Measurements from ENCODE around the gene AGAP2.

The AGAP2 gene

DNA sequence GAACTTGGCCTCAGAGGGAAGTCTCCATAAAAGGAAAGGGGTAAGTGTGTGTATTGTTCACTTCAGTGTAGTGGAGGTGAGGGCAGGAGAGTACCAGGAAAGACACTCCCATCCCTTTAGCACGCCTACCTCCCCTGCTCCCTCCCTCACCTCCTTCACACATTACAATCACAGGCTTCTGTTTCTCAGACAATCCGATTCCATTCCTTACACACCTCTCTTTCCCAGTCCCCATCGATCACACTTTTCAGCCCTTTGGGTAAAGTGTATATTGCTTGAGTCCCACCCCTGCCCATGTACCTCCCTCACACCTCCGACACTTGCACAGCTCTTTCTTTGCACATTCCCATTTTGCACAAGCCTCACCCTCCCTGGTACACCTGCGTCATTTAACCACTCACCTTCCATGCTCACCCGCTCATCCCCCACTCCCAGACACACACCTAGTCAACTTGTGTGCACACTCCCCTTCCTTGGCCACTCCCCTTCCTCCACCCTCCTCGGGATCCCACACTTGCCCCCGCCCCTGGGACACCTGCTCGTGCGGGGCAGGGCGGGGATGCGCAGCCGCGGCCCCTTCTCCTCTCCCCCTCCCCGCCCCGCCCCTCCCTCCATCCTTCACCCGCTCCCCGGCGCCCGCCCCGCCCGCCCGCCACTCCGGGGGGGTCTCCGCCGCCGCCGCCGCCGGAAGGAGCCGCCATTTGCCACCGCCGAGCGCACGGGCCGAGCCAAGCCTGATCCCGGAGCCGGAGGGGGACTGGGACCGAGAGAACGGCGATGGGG is 16.1 kb upstream of the AGAP2 start, which contains the start of gene MARCHF9:
MARCHF9 (plus strand) TSS at position 693 of the 783 bp plus-strand sequence. CDS start 426 bp downstream, outside the sequence.
- FAIRE-seq: peak; percentile 82
- no peak for DNase-seq (ENCODE audit: insufficient read length, low spot score)

DNA sequence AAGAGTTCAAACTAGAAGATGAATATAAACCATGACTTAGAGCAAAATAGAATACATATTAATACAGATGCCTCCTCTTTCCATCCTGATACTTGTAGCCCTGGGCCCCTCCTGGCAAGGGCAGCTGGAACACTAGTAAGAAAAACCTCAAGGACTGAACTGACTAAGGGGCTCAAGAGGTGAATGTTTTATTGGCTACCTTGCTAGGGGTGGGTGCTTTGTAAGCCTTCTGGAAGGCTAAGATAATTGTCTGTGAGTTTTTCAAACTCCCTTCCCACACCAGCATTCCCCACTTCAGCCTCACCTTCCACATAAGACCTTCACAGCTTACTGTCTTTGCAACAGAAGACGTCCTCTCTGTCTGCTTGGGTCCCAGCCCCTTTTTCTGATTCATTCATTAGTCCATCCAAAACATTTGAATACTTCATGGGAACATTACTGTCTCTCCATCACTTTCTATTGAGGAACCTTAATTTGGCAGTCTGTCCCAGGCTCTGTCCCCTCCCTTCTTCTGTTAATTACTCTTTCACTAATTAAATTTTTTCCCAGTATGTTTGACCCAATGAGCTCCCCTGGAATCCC is 15.3 kb upstream of the AGAP2 start:
- FAIRE-seq (no peak), DNase-seq (ENCODE audit: insufficient read length, low spot score) (no peak)

DNA sequence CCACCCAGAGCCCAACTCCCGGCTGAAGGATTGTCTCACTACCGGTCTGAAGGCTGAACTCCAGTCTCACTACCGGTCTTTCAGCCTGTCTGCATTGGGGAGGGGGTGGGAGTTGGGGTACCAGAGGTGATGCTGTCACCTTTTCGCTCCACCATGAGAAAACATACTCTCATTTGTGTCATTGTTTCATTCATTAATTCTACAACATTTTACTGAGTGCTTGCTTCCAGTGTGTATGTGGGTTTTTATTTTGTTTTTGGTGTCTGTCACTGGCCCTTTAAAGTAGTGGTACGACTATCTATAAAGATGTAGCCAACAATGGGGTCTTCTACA is 14.1 kb upstream of the AGAP2 start:
- DNase-seq (ENCODE audit: insufficient read length, low spot score) (no peak), FAIRE-seq (no peak)

DNA sequence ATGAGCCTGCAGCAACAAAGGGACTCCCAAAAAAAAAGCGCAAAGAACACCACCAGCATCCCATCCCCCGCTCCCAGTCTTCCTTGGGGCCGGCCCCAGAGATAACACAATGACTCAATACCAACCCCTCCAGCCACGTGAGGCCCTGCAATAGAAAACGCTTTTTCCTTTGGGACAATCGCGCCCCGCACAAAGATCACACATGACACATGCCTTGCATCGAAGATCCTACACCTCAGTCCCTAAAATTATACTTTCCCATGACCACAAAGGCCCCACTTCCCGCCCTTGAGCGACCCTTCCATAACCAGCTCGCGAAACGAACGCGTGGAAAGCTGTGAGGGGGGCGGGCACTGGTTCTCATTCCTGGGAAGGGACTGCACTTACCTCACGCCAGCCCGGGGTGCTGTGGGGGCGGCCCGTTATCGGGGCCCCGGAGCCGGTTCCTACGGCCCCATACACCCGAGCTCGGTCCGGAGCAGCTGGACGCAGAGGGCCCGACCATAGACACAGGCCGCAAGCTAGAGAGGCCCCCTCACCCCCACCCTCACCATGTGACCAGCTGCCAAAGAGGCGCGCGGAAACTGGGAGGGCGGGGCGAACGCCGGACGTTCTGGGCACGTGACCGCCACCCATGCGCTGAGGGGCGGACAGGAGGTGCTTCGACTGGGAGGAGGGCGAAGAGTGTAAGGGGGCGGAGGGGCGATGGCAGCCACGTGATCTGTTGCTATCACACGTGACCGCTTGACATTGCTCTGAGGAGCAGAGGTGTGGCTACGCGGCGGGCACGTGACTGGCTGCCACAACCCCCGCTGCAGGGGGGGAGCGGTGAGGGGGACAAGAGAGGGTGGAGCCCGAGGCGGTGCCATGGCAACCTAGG is 13.5 kb upstream of the AGAP2 start, which contains the start of gene CDK4:
CDK4 (minus strand) TSS at position 523 of the 880 bp plus-strand sequence. CDS start 593 bp downstream, outside the sequence.
- FAIRE-seq: peak; percentile 99

DNA sequence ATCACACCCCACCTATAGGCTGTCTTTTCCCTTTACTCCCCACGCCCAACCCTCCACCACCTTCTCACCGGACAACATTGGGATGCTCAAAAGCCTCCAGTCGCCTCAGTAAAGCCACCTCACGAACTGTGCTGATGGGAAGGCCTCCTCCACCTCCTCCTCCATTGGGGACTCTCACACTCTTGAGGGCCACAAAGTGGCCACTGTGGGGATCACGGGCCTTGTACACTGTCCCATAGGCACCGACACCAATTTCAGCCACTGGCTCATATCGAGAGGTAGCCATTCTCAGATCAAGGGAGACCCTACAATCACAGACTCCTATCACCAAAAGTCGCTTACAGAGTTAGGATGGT is 12.9 kb upstream of the AGAP2 start:
- DNase-seq (ENCODE audit: insufficient read length, low spot score): no peak
- no peak for FAIRE-seq

More for the DNA sequence above, 13.5 kb upstream of the AGAP2 start, which contains the start of gene CDK4:
- DNase-seq (ENCODE audit: insufficient read length, low spot score): peak; percentile 95

DNA sequence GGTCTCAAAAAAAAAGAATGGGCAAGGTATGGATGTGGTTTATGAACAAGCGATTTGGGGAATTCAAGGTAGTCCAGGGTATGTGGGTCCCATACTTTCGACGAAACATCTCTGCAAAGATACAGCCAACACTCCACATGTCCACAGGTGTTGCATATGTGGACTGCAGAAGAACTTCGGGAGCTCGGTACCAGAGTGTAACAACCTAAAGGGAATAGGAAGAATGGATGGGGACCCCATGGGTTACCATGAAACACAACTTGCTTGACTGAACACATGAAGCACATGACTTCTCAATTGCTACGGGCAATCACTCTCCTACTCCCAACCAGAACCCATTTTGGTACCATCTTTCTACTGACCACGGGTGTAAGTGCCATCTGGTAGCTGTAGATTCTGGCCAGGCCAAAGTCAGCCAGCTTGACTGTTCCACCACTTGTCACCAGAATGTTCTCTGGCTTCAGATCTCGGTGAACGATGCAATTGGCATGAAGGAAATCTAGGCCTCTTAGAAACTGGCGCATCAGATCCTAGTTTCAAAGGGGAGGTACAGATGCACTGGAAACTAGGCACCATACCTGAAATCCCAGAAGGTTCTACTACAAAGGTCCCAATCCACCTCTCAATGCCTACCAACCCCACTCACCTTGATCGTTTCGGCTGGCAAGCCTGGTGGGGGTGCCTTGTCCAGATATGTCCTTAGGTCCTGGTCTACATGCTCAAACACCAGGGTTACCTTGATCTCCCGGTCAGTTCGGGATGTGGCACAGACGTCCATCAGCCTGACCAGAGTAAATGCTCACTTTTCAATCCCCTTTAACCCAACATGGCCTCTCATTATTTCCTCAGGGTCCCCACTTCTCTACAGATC is 12.3 kb upstream of the AGAP2 start:
- FAIRE-seq: no peak
- DNase-seq (ENCODE audit: insufficient read length, low spot score): no peak

DNA sequence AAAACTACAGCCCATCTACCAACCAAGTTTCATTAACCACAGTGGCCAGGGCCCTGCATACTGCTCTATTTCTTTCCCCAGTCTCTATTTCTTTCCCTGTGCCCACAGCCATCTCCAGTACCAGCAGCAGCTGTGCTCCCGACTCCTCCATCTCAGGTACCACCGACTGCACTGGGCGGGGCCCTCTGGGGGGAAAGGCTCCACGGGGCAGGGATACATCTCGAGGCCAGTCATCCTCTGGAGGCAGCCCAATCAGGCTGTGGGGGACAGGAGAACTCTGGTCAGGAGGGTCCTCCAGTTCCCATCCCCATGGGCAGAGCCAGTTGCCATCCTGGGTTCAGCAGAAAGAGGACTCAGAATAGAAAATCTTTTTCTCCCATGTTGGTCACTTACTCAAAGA is 10.5 kb upstream of the AGAP2 start:
- FAIRE-seq: no peak
- DNase-seq (ENCODE audit: insufficient read length, low spot score): no peak

DNA sequence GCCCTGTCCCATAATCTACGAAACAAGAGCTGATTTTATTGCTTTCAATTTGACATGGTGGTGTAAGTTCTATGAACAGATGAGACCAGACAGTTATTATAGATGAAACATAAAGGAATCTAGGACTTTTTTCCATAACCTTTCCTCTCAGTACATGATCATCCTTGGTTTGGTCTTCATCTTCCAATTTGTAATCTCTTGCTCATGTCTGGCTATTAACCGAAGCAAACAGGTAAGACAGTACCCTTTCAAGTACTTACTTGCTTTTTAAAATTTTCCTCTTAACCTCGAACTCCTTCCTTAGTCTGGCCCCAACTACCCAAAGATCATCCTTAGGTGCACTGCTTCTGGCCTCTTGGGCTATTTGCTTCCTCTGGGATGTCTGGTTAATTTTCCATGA is 7.5 kb upstream of the AGAP2 start:
- FAIRE-seq (no peak), DNase-seq (ENCODE audit: insufficient read length, low spot score) (no peak)

DNA sequence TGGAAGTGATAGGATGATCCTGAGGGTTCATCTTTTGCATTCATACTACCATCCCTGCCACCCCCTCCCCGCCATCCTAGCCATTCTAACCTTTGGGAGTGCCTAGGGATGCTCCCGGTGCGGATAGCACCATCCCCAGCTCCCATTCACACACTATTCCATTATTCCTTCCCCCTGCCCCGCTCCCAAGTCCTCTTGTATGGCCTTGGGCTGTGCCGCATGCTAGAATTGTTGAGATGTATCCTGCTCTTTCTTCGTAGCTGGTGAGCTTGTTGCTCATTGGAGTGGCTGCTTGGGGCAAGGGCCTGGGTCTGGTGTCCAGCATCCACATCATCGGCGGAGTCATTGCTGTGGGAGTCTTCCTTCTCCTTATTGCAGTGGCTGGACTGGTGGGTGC is 6.9 kb upstream of the AGAP2 start:
- DNase-seq (ENCODE audit: insufficient read length, low spot score) (no peak), FAIRE-seq (no peak)

DNA sequence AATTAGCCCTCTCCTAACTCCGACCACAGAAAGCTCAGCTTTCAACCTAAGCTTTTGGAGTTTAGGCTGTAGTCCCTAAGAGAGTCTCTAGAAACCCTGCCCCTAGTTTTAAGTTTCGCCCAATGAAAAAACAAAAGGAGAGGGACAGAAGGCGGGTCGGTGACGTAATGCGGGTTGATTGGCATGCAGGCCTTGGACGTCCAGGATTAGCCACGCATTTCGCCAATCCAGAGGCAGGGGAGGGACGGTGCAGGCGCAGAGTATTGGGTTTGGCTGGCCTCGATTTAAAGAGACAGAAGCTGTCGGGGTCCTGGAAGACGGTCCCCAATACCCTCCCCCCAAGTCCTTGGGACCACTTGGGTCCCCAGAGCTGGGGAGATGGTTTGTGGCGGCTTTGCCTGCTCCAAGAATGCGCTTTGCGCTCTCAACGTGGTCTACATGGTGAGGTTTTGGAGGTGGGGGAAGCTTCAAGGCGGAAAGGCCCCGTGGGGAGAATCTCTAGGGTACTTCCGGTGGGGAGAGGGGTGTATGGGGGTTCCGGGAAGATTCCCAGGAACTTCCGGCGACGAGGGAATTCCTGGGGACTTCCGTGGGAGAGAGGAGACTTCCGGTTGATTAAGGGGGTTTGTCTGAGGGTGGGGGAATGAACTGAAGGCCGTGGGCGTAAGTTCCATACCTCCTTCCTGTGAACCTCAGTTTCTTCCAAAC is 6.4 kb upstream of the AGAP2 start, which contains the start of gene TSPAN31:
TSPAN31 (plus strand) TSS at position 263 of the 708 bp plus-strand sequence; CDS start at position 379, 116 bp downstream.
- peak; percentile 81 for FAIRE-seq
- peak; percentile 92 for DNase-seq (ENCODE audit: insufficient read length, low spot score)

DNA sequence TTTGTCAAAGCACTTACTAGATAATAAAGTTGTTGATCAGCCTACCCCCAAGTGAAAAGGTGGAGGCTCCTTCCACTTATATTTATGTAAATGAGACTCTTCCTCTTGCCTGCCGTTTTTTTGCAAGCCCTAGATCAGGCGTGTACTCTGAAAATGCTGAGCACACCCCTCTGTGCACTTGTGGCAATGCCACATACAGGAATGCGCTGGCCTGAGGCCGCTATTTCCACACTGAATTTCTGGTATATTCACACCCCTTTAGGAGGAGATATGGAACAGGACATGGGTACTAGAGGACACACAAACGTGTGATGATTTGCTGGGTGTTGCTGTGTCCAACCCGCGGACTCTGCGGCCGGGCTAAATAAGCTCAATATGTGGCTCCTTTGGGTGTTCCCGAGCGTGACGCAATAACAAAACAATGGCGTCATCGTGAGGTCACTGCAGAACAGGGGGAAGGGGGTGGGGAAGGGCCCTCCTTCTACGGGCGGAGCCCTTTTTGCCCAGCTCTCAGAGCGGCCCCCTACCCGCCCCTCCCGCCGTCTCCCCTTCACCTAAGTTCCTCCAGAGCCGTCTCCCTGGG is 5.7 kb upstream of the AGAP2 start:
- FAIRE-seq (no peak), DNase-seq (ENCODE audit: insufficient read length, low spot score) (no peak)

DNA sequence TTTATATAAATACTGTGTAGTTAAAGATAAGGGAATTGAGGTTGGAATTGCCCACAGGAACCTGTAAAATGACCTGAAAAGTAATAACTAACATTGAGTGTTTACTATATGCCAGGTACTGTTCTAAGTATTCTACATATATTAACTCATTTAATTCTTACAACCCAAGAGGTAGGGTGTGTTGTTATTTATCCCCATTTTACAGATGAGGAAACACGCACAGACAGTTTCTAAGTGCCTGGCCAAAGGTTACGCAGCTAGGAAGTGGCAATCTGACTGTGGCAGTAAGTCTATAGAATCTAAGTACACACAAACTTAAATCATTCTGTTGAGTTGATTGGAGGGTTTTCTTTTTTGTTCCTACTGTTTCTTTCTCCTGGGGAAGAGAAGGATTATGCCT is 5.2 kb upstream of the AGAP2 start:
- FAIRE-seq (no peak), DNase-seq (ENCODE audit: insufficient read length, low spot score) (no peak)

DNA sequence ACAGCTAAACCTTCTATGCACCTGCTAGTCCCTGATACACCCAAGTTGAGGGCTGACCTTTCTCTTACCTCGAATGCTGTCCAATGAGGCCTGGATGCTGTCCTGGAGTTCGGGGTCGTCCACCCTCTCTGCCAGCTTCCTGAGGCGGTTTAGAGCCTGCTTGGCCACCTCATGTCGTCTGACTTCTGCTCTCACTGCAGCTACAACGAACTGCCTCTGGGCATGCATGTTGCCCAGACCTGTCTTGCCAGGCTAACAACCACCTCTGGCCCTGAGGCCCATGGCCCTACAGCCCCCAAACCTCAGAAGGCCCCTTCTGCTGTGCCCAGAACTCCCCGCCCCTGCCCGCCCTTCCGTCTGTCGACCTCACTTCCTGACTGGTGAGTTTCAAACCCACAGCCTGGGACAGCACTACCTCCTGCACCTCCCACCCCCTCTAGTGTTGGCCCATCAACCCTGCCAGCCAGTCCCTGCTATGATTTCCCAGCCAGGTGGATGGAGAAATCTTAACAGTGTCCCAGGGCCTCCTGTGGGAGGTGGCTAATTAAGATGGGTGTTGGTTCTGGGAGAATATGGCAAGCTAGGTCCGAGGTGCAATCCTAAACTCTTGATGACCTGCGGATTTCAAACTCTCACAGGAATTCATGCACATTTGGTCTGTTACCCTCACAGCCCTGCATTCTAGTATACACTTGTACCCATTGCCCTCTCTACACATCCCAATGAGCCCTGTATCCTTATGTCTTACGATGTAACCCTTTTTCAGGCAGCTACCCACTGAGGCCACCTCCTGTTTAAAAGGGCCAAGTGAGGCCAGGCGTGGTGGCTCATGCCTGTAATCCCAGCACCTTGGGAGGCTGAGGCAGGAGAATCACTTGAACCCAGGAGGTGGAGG is 3.5 kb upstream of the AGAP2 start:
- FAIRE-seq (no peak), DNase-seq (ENCODE audit: insufficient read length, low spot score) (no peak)

DNA sequence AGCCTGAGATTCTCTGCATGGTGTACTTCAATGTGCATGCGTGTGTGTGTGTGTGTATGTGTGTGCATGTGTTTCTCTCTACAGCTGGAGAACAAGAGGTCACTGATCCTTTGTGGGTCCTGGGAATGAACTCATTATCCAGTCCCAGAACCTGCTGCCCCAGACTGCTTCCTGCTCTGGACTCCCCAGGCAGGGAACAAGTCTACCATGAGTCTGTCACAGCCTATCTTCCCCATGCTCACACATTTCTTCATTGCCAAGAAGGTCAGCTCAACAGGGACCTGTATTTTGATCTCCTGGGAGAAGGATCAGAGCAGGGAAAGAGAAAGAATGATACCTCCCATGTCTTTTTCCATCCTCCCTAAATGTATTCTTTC is 2.9 kb upstream of the AGAP2 start:
- DNase-seq (ENCODE audit: insufficient read length, low spot score) (no peak), FAIRE-seq (no peak)

DNA sequence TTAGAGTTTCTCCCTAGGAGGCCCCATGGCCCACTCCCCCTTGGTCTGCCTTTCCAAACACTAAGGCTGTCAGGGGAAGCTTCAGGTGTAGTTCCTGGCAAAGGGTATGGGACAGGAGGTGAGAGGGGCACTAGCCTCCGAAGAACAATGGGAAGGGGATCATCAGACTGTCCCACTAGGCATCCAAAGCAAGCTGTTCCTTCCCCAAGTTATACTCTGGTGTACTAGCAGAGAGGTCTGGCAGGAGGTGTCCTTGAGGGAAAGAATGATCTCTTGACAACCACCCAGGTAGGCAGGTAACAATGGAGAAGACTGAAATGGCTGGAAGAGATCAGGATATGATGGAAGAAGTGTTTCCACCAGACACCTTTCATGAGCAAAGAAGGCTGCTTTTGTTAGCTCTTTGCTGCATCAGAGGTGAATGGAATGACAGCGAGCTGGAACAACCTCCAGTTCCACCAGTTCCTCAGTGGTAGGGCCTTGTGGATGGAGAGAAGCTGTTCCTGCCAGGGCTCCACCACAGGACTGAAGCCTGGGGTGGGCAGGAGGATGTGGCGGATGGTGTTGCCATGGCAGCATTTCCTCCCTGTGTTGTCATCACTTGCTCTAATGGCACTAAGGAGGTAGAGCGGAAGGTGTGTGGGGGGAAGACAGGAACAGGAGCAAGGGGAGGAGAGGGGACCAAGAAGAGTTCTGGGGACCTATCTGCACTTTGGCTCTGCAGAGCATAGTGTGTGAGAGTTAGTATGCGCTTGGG is 2.3 kb upstream of the AGAP2 start:
- no peak for DNase-seq (ENCODE audit: insufficient read length, low spot score)
- no peak for FAIRE-seq

DNA sequence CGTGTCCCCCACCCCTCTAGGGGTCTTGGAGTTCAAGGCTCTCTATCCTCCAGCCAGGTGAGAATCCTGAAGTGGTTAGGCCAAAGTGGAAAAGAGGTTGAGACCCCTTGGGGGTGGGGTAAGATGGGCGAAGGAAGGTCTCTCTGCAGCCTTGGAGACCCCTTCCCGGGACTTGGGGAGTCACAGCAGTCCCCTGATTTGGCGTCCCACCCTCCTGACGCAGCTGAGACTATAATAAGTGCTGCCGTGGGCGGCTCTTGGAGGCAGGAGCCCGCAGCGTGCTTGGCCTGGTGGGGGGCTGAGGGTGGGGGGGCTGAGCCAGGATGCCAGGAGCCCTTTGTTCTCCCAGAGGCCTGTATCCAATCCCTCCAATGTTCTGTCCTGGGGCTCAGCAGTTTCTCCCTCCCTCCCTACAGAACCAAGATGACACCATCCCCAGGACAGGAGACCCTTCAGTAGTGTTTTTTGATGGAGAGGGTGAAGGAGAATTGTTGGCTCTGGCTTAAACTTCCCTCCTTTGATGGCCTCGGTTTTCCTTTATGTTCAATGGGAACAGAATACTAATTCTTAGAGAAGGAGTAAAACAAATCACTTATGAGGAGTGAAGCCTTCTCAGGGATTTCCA is 1.5 kb upstream of the AGAP2 start:
- DNase-seq (ENCODE audit: insufficient read length, low spot score) (no peak), FAIRE-seq (no peak)

DNA sequence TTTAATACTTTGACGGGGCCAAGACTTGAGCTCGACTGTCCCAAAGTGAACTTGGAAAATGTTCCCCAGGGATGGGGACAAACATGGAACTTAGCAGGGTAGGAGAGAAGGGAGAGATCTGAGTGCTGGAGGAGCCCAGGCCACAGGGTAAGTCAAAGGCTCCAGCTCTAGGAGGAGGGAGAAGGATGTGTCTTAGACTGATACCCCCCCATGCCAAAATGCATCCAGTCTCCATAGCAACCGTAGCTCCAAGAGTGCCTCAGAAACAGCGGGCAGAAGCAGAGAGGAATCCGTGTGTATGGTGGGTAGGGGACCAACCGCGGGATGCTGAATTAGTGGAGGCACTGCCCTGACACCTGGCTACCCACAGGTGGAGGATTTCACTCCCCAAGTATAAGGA is 845 bp upstream of the AGAP2 start:
- DNase-seq (ENCODE audit: insufficient read length, low spot score) (no peak), FAIRE-seq (no peak)

Data from HTR-8/SVneo (cell line).